ENCODE data around the gene TRPM6. TPM values are rescaled to one million over a fixed set of nuclear protein-coding genes. Genes with fewer than 3 reads are reported as not detected.
A peak's percentile ranks its signal among the peaks of the same experiment; 100 is the strongest.

TRPM6 gene
- total RNA-seq, 1 donor from 2014 or later = 1.9 TPM

GRCh38 chr9:74711341-74711740, 176.4 kb downstream of the TRPM6 start:
- no peak for DNase-seq (ENCODE audit: low spot score)
- no peak for TF ChIP-seq CTCF (IDR thresholded peaks at IDR 0.05; ENCODE audit: unreplicated experiment)
- H3K27me3 Mint-ChIP-seq (ENCODE audit: unreplicated experiment) = no peaks in the 10 kb centered on the region
- no peak overlapping the region for H3K27ac Mint-ChIP-seq (ENCODE audit: unreplicated experiment)
- no peak overlapping the region for H3K4me3 Mint-ChIP-seq (ENCODE audit: unreplicated experiment)
- H3K36me3 Mint-ChIP-seq (ENCODE audit: low read depth, unreplicated experiment) = no peaks in the 10 kb centered on the region
- no peaks in the 10 kb centered on the region for H3K9me3 Mint-ChIP-seq (ENCODE audit: unreplicated experiment)
- no peaks in the 10 kb centered on the region for H3K4me1 Mint-ChIP-seq (ENCODE audit: unreplicated experiment)

- Mint-ChIP-seq H3K27ac (ENCODE audit: unreplicated experiment) (no peak overlapping the region), H3K9me3 (ENCODE audit: unreplicated experiment) (no peaks in the 10 kb centered on the region), H3K27me3 (ENCODE audit: unreplicated experiment) (no peaks in the 10 kb centered on the region), H3K36me3 (ENCODE audit: low read depth, unreplicated experiment) (no peaks in the 10 kb centered on the region), H3K4me1 (ENCODE audit: unreplicated experiment) (no peaks in the 10 kb centered on the region), H3K4me3 (ENCODE audit: unreplicated experiment) (no peak overlapping the region)
- TF ChIP-seq CTCF (IDR thresholded peaks at IDR 0.05; ENCODE audit: unreplicated experiment) = no peak
- DNase-seq (ENCODE audit: low spot score) = no peak
These were observed 190.2 kb downstream of the TRPM6 start for GRCh38 chr9:74697535-74697934.

GRCh38 chr9:74696520-74696919, 191.2 kb downstream of the TRPM6 start:
- H3K4me1 Mint-ChIP-seq (ENCODE audit: unreplicated experiment) = no peaks in the 10 kb centered on the region
- no peaks in the 10 kb centered on the region for H3K36me3 Mint-ChIP-seq (ENCODE audit: low read depth, unreplicated experiment)
- TF ChIP-seq CTCF (IDR thresholded peaks at IDR 0.05; ENCODE audit: unreplicated experiment) = peak; percentile 33
- DNase-seq (ENCODE audit: low spot score) = no peak
- no peak overlapping the region for H3K4me3 Mint-ChIP-seq (ENCODE audit: unreplicated experiment)
- H3K9me3 Mint-ChIP-seq (ENCODE audit: unreplicated experiment) = no peaks in the 10 kb centered on the region
- H3K27me3 Mint-ChIP-seq (ENCODE audit: unreplicated experiment) = no peaks in the 10 kb centered on the region
- no peak overlapping the region for H3K27ac Mint-ChIP-seq (ENCODE audit: unreplicated experiment)

GRCh38 chr9:74691058-74691457, 196.7 kb downstream of the TRPM6 start:
- no peak for TF ChIP-seq CTCF (IDR thresholded peaks at IDR 0.05; ENCODE audit: unreplicated experiment)
- Mint-ChIP-seq H3K36me3 (ENCODE audit: low read depth, unreplicated experiment) (no peaks in the 10 kb centered on the region), H3K4me3 (ENCODE audit: unreplicated experiment) (no peak overlapping the region), H3K27ac (ENCODE audit: unreplicated experiment) (no peak overlapping the region), H3K4me1 (ENCODE audit: unreplicated experiment) (peaks cover 9% of the 10 kb centered on the region), H3K9me3 (ENCODE audit: unreplicated experiment) (no peaks in the 10 kb centered on the region), H3K27me3 (ENCODE audit: unreplicated experiment) (no peaks in the 10 kb centered on the region)
- DNase-seq (ENCODE audit: low spot score) = no peak

- H3K4me1 Mint-ChIP-seq (ENCODE audit: unreplicated experiment) = peaks cover 8% of the 10 kb centered on the region
- DNase-seq (ENCODE audit: low spot score) = no peak
- H3K36me3 Mint-ChIP-seq (ENCODE audit: low read depth, unreplicated experiment) = no peaks in the 10 kb centered on the region
- H3K27ac Mint-ChIP-seq (ENCODE audit: unreplicated experiment) = no peak overlapping the region
- H3K27me3 Mint-ChIP-seq (ENCODE audit: unreplicated experiment) = no peaks in the 10 kb centered on the region
- no peak overlapping the region for H3K4me3 Mint-ChIP-seq (ENCODE audit: unreplicated experiment)
- no peak for TF ChIP-seq CTCF (IDR thresholded peaks at IDR 0.05; ENCODE audit: unreplicated experiment)
- H3K9me3 Mint-ChIP-seq (ENCODE audit: unreplicated experiment) = no peaks in the 10 kb centered on the region
These were observed 204.4 kb downstream of the TRPM6 start for GRCh38 chr9:74683322-74683721.
